PC-3 (cell line): ENCODE data around the gene SPEF2. TPM values are rescaled to one million over a fixed set of nuclear protein-coding genes. Genes with fewer than 3 reads are reported as not detected.

Source experiments
- ATAC-seq: fragments of 200-7000 bp; cut with Tn5 transposase; 2 replicates; pipeline ENCODE4 v1.9.1; 2020; ENCODE audit warnings: mild to moderate bottlenecking, moderate library complexity
- BruUV-seq: library from RNA; stranded (reverse); fragments of 400-500 nt; replicated peaks from 2 replicates; lab custom pipeline; 2021; lab: Mats Ljungman, UMichigan
- CTCF ChIA-PET: fragments of 300-600 bp; sonication (Branson Sonifier 250); formaldehyde crosslinking; loops from one replicate; lab custom pipeline; 2022; ENCODE audit warnings: antibody characterized with exemption; lab: Charles Lee
- POLR2A ChIA-PET: fragments of 300-600 bp; sonication (Branson Sonifier 250); formaldehyde crosslinking; loops from one replicate; lab custom pipeline; 2022; ENCODE audit warnings: antibody characterized with exemption; ENCODE audit not compliant: unreplicated experiment; lab: Charles Lee
- DNase-seq: peaks from one replicate; pipeline ENCODE4 v3.0.0-alpha.2; 2015
- H2AFZ ChIP-seq: fragments of 300-600 bp; sonication (generic); 2 replicates; pipeline ENCODE4 v1.6.0; 2016; ENCODE audit warnings: antibody characterized with exemption, low read length
- H3F3A ChIP-seq: fragments of 300-600 bp; sonication (generic); one replicate; pipeline ENCODE4 v1.6.0; 2017; ENCODE audit warnings: antibody characterized with exemption, low read length, control low read depth, mild to moderate bottlenecking; ENCODE audit not compliant: unreplicated experiment
- H3K27ac ChIP-seq: fragments of 300-600 bp; sonication (generic); 2 replicates; pipeline ENCODE4 v1.5.1; 2016; ENCODE audit warnings: mild to moderate bottlenecking, low read length
- H3K27me3 ChIP-seq: fragments of 300-600 bp; sonication (generic); 2 replicates; pipeline ENCODE4 v1.6.1; 2016; ENCODE audit warnings: low read length, mixed read lengths
- H3K36me3 ChIP-seq: fragments of 300-600 bp; sonication (generic); 2 replicates; pipeline ENCODE4 v1.6.1; 2016; ENCODE audit warnings: low read depth, mixed run types, low read length, mixed read lengths
- H3K4me1 ChIP-seq: fragments of 300-600 bp; sonication (generic); 2 replicates; pipeline ENCODE4 v1.5.1; 2016; ENCODE audit warnings: low read length; ENCODE audit not compliant: insufficient read depth
- H3K4me2 ChIP-seq: fragments of 300-600 bp; sonication (generic); 2 replicates; pipeline ENCODE4 v1.6.0; 2016; ENCODE audit warnings: low read length
- H3K4me3 ChIP-seq: fragments of 300-600 bp; sonication (generic); 2 replicates; pipeline ENCODE4 v1.5.1; 2016; ENCODE audit warnings: mild to moderate bottlenecking, low read length, mixed read lengths
- H3K79me2 ChIP-seq: fragments of 300-600 bp; sonication (generic); 2 replicates; pipeline ENCODE4 v1.6.1; 2017; ENCODE audit warnings: low read length, mixed read lengths
- H3K9ac ChIP-seq: fragments of 300-600 bp; sonication (generic); 2 replicates; pipeline ENCODE4 v1.6.0; 2016; ENCODE audit warnings: mild to moderate bottlenecking, low read length
- H3K9me2 ChIP-seq: fragments of 300-600 bp; sonication (generic); replicated peaks from 2 replicates; pipeline ENCODE4 v1.6.1; 2016; ENCODE audit warnings: mixed run types, low read length, mixed read lengths
- H3K9me3 ChIP-seq: fragments of 300-600 bp; sonication (generic); 2 replicates; pipeline ENCODE4 v1.6.1; 2016; ENCODE audit warnings: low read length, mixed read lengths
- H4K20me1 ChIP-seq: fragments of 300-600 bp; sonication (generic); 2 replicates; pipeline ENCODE4 v1.6.1; 2016; ENCODE audit warnings: low read length, mixed read lengths
- EZH2 ChIP-seq: fragments of 300-600 bp; sonication (generic); IDR thresholded peaks from one replicate; pipeline ENCODE4 v1.6.1; 2017; ENCODE audit warnings: antibody characterized with exemption, mild to moderate bottlenecking, low read length; ENCODE audit not compliant: unreplicated experiment
- EZH2phosphoT487 ChIP-seq: fragments of 300-600 bp; sonication (generic); IDR thresholded peaks from 2 replicates; pipeline ENCODE4 v1.6.1; 2018; ENCODE audit warnings: mild to moderate bottlenecking, antibody characterized with exemption, low read length, borderline replicate concordance
- intact Hi-C: fragments of 100-400 bp; cut with micrococcal nuclease; formaldehyde crosslinking; loops from 2 replicates; pipeline ENCODE4 v1.9.0; 2023
- total RNA-seq: library from RNA; depleted of rRNA; stranded (reverse); fragments of >200 nt; gene quantifications from 2 replicates; pipeline ENCODE4 v1.2.3, GENCODE V29; 2014
- TF ChIP-seq, protein P1 (sequence below): fragments of 300-600 bp; sonication (generic); conservative IDR thresholded peaks from 2 replicates; pipeline ENCODE4 v1.5.1; 2017; ENCODE audit warnings: antibody characterized with exemption, low read depth, mild to moderate bottlenecking, low read length

The SPEF2 gene
- total RNA-seq, 1 experiment from 2014 or later = 2.3 TPM

DNA sequence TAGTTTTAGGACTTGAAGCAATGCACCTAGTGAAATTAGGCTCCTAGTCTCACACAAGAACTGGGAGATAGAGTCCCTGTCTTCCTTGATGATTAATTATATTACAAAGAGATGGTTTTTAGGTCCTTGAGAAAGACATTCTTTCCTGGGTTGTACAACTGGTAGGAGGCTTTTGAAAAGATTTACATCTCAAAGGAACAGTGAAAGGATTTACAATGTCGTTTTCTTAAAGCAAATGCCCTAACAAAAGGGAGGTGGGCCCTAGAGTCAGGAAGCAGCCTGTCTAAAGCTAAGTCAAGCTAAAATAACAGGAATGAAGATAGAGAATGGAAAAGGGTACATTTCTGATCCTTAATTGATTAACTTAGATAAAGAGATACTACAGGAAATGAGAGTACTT is 136.8 kb downstream of the SPEF2 start:
- Histone ChIP-seq H3K9ac (no peak overlapping the region), H3K9me2 (no peaks in the 10 kb centered on the region), H3K79me2 (no peaks in the 10 kb centered on the region), H3K4me3 (no peak overlapping the region), H3K9me3 (no peaks in the 10 kb centered on the region), H3K27me3 (no peaks in the 10 kb centered on the region), H3K4me1 (no peaks in the 10 kb centered on the region), H3K27ac (no peak overlapping the region), H2AFZ (no peak overlapping the region), H3K36me3 (no peaks in the 10 kb centered on the region), H4K20me1 (no peaks in the 10 kb centered on the region), H3F3A (no peaks in the 10 kb centered on the region), H3K4me2 (no peak overlapping the region)
- DNase-seq = no peak
- ATAC-seq = no peak
- no peak for TF ChIP-seq EZH2phosphoT487
- TF ChIP-seq, protein P1, sequence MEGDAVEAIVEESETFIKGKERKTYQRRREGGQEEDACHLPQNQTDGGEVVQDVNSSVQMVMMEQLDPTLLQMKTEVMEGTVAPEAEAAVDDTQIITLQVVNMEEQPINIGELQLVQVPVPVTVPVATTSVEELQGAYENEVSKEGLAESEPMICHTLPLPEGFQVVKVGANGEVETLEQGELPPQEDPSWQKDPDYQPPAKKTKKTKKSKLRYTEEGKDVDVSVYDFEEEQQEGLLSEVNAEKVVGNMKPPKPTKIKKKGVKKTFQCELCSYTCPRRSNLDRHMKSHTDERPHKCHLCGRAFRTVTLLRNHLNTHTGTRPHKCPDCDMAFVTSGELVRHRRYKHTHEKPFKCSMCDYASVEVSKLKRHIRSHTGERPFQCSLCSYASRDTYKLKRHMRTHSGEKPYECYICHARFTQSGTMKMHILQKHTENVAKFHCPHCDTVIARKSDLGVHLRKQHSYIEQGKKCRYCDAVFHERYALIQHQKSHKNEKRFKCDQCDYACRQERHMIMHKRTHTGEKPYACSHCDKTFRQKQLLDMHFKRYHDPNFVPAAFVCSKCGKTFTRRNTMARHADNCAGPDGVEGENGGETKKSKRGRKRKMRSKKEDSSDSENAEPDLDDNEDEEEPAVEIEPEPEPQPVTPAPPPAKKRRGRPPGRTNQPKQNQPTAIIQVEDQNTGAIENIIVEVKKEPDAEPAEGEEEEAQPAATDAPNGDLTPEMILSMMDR = no peak
- TF ChIP-seq EZH2 = no peak
- POLR2A ChIA-PET = no interaction called here
- BruUV-seq = no TSS peak
- CTCF ChIA-PET = no interaction called here
- intact Hi-C loops = no loop called here

DNA sequence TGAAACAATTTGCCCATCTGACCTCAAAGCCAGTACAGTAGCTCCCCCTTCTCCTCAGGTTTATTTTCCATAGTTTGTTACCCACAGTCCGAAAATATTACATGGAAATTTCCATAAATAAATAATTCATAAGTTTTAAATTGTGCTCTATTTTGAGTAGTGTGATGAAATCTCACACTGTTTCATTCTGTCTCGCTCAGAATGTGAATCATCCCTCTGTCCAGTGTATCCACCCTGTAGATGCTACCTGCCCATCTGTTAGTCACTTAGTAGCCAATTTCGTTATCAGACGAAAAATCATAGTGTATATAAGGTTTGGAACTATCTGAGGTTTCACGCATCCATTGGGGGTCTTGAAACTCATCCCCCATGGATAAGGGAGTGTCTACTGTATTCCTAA is 138.3 kb downstream of the SPEF2 start:
- Histone ChIP-seq H2AFZ (no peak overlapping the region), H3K9me2 (no peaks in the 10 kb centered on the region), H3K79me2 (no peaks in the 10 kb centered on the region), H3K4me1 (no peaks in the 10 kb centered on the region), H3K4me2 (no peak overlapping the region), H3K36me3 (no peaks in the 10 kb centered on the region), H3F3A (no peaks in the 10 kb centered on the region), H3K9me3 (no peaks in the 10 kb centered on the region), H4K20me1 (no peaks in the 10 kb centered on the region), H3K27me3 (no peaks in the 10 kb centered on the region), H3K9ac (no peak overlapping the region), H3K4me3 (no peak overlapping the region), H3K27ac (no peak overlapping the region)
- ChIA-PET CTCF (no interaction called here), POLR2A (no interaction called here)
- TF ChIP-seq EZH2phosphoT487 = no peak
- no peak for TF ChIP-seq EZH2
- TF ChIP-seq, protein P1 = no peak
- BruUV-seq = no TSS peak
- DNase-seq = no peak
- ATAC-seq = no peak; the same call in 1 of the 2 replicates
- intact Hi-C loops = no loop called here

DNA sequence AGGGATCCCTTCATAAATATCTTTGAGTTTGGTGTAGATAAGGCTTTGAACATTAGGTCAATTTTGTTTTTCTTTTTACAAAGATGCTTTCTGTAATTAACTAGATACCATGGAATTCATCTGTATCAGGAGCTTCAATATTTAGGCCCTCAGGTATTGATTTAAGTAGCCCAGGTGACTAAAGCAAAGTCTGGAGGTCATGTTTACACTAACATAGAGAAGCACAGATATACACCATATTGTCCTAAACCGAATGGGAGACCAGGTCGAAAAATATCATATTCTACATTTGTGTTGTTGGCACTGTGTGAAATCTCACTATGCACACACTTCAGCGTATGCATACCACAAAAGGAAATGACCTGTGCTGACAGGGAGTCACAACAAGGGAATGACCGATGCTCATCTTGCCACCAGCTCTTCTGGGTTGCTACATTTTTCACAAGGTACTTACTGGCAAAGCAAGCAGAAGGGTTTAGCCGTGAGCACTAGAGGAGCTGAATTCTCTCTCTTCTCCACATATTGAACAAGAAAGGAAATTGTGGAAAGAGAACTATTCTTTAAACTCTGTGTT is 140.6 kb downstream of the SPEF2 start:
- Histone ChIP-seq H3K9me2 (no peaks in the 10 kb centered on the region), H3K79me2 (no peaks in the 10 kb centered on the region), H4K20me1 (no peaks in the 10 kb centered on the region), H3K36me3 (no peaks in the 10 kb centered on the region), H3K9me3 (no peaks in the 10 kb centered on the region), H2AFZ (no peak overlapping the region), H3K4me1 (no peaks in the 10 kb centered on the region), H3K27ac (no peak overlapping the region), H3K4me3 (no peak overlapping the region), H3K4me2 (no peak overlapping the region), H3K27me3 (no peaks in the 10 kb centered on the region), H3F3A (no peaks in the 10 kb centered on the region), H3K9ac (no peak overlapping the region)
- intact Hi-C loops = no loop called here
- no TSS peak for BruUV-seq
- no peak for TF ChIP-seq EZH2
- TF ChIP-seq EZH2phosphoT487 = no peak
- TF ChIP-seq, protein P1 = no peak
- ATAC-seq = no peak
- ChIA-PET POLR2A (no interaction called here), CTCF (no interaction called here)
- no peak for DNase-seq
